ENCODE results near the gene GRIA1.

The GRIA1 gene

GRCh38 chr5:153537207-153537606 lies 46.7 kb downstream of the GRIA1 start:
- Histone ChIP-seq H3K36me3 (ENCODE audit: low read depth) (no peaks in the 10 kb centered on the region), H3K9me3 (ENCODE audit: severe bottlenecking) (no peaks in the 10 kb centered on the region), H3K27ac (ENCODE audit: poor library complexity, severe bottlenecking) (no peak overlapping the region), H3K4me1 (ENCODE audit: insufficient read depth, poor library complexity, severe bottlenecking) (no peaks in the 10 kb centered on the region), H3K27me3 (ENCODE audit: insufficient read depth, poor library complexity, severe bottlenecking) (no peaks in the 10 kb centered on the region), H3K4me3 (ENCODE audit: severe bottlenecking) (no peak overlapping the region)
- ATAC-seq (ENCODE audit: low read depth): no peak
- DNase-seq (ENCODE audit: low spot score): no peak
- no peak for TF ChIP-seq CTCF (IDR thresholded peaks at IDR 0.05; ENCODE audit: poor library complexity, severe bottlenecking)

GRCh38 chr5:153539983-153540382 lies 49.5 kb downstream of the GRIA1 start:
- Histone ChIP-seq H3K9me3 (ENCODE audit: severe bottlenecking) (no peaks in the 10 kb centered on the region), H3K27me3 (ENCODE audit: insufficient read depth, poor library complexity, severe bottlenecking) (no peaks in the 10 kb centered on the region), H3K4me3 (ENCODE audit: severe bottlenecking) (no peak overlapping the region), H3K27ac (ENCODE audit: poor library complexity, severe bottlenecking) (no peak overlapping the region), H3K4me1 (ENCODE audit: insufficient read depth, poor library complexity, severe bottlenecking) (peaks cover 11% of the 10 kb centered on the region), H3K36me3 (ENCODE audit: low read depth) (no peaks in the 10 kb centered on the region)
- DNase-seq (ENCODE audit: low spot score): no peak
- TF ChIP-seq CTCF (IDR thresholded peaks at IDR 0.05; ENCODE audit: poor library complexity, severe bottlenecking): no peak
- ATAC-seq (ENCODE audit: low read depth): no peak

GRCh38 chr5:153542536-153542935 lies 52.1 kb downstream of the GRIA1 start:
- H3K4me1 ChIP-seq (ENCODE audit: insufficient read depth, poor library complexity, severe bottlenecking): peaks cover 11% of the 10 kb centered on the region
- no peak overlapping the region for H3K4me3 ChIP-seq (ENCODE audit: severe bottlenecking)
- DNase-seq (ENCODE audit: low spot score) (no peak), ATAC-seq (ENCODE audit: low read depth) (peak; percentile 78; the same call in 2 of the 3 replicates)
- no peak for TF ChIP-seq CTCF (IDR thresholded peaks at IDR 0.05; ENCODE audit: poor library complexity, severe bottlenecking)
- no peaks in the 10 kb centered on the region for H3K9me3 ChIP-seq (ENCODE audit: severe bottlenecking)
- H3K27me3 ChIP-seq (ENCODE audit: insufficient read depth, poor library complexity, severe bottlenecking): no peaks in the 10 kb centered on the region
- no peaks in the 10 kb centered on the region for H3K36me3 ChIP-seq (ENCODE audit: low read depth)
- no peak overlapping the region for H3K27ac ChIP-seq (ENCODE audit: poor library complexity, severe bottlenecking)

- H3K36me3 ChIP-seq (ENCODE audit: low read depth): no peaks in the 10 kb centered on the region
- peaks cover 11% of the 10 kb centered on the region for H3K4me1 ChIP-seq (ENCODE audit: insufficient read depth, poor library complexity, severe bottlenecking)
- no peak overlapping the region for H3K4me3 ChIP-seq (ENCODE audit: severe bottlenecking)
- DNase-seq (ENCODE audit: low spot score) (no peak), ATAC-seq (ENCODE audit: low read depth) (no peak)
- H3K27ac ChIP-seq (ENCODE audit: poor library complexity, severe bottlenecking): no peak overlapping the region
- no peaks in the 10 kb centered on the region for H3K27me3 ChIP-seq (ENCODE audit: insufficient read depth, poor library complexity, severe bottlenecking)
- no peaks in the 10 kb centered on the region for H3K9me3 ChIP-seq (ENCODE audit: severe bottlenecking)
- no peak for TF ChIP-seq CTCF (IDR thresholded peaks at IDR 0.05; ENCODE audit: poor library complexity, severe bottlenecking)
These were observed 52.8 kb downstream of the GRIA1 start for GRCh38 chr5:153543288-153543687.

GRCh38 chr5:153543959-153544470 lies 53.5 kb downstream of the GRIA1 start:
- Histone ChIP-seq H3K27ac (ENCODE audit: poor library complexity, severe bottlenecking) (no peak overlapping the region), H3K27me3 (ENCODE audit: insufficient read depth, poor library complexity, severe bottlenecking) (no peaks in the 10 kb centered on the region), H3K4me3 (ENCODE audit: severe bottlenecking) (no peak overlapping the region), H3K36me3 (ENCODE audit: low read depth) (no peaks in the 10 kb centered on the region), H3K9me3 (ENCODE audit: severe bottlenecking) (no peaks in the 10 kb centered on the region), H3K4me1 (ENCODE audit: insufficient read depth, poor library complexity, severe bottlenecking) (peaks cover 11% of the 10 kb centered on the region)
- no peak for TF ChIP-seq CTCF (IDR thresholded peaks at IDR 0.05; ENCODE audit: poor library complexity, severe bottlenecking)
- ATAC-seq (ENCODE audit: low read depth): no peak
- DNase-seq (ENCODE audit: low spot score): no peak
